ENCODE measurements around the gene NDFIP2.

- TF ChIP-seq CTCF (IDR thresholded peaks at IDR 0.05) (no peak), POLR2A (IDR thresholded peaks at IDR 0.05) (no peak)
Observed at GRCh38 chr13:79593121-79593520, 112.2 kb downstream of the NDFIP2 start.
